Left lung (tissue), 10 donors: ENCODE data around the gene TMEM203. TPM values are rescaled to one million over a fixed set of nuclear protein-coding genes. Genes with fewer than 3 reads are reported as not detected.

Experiments
- ATAC-seq: fragments of 200-7000 bp; cut with Tn5 transposase; one replicate; pipeline ENCODE4 v1.9.1; 2020; ENCODE audit warnings: moderate library complexity
- DNase-seq, 4 donors: peaks; one replicate each; pipeline ENCODE4 v3.0.0-alpha.2; 2013 to 2020
- H3K27ac ChIP-seq, 2 donors: fragments of 200-600 bp; sonication (generic) in 1 of 2; one replicate each; pipeline versions ENCODE4 v1.5.0 to v1.8.0; 2020 to 2021
- H3K27me3 ChIP-seq, 2 donors: fragments of 200-600 bp; sonication (generic) in 1 of 2; one replicate each; pipeline versions ENCODE4 v1.5.0 to v1.8.0; 2020 to 2021
- H3K36me3 ChIP-seq, 2 donors: fragments of 200-600 bp; sonication (generic) in 1 of 2; one replicate each; pipeline versions ENCODE4 v1.5.0 to v1.8.0; 2020 to 2021
- H3K4me1 ChIP-seq, 2 donors: fragments of 200-600 bp; one replicate each; pipeline ENCODE4 v1.8.0; 2021
- H3K4me3 ChIP-seq, 2 donors: fragments of 200-600 bp; sonication (generic) in 1 of 2; one replicate each; pipeline versions ENCODE4 v1.5.0 to v1.8.0; 2020 to 2021; ENCODE audit warnings: mild to moderate bottlenecking in 1 of 2
- H3K9me3 ChIP-seq, 2 donors: fragments of 200-600 bp; sonication (generic) in 1 of 2; one replicate each; pipeline versions ENCODE4 v1.5.0 to v1.8.0; 2020 to 2021
- CTCF ChIP-seq, 2 donors: fragments of 200-600 bp; sonication (generic) in 1 of 2; IDR thresholded peaks; one replicate each; pipeline versions ENCODE4 v1.5.0 to v1.8.0; 2021; ENCODE audit warnings: antibody characterized with exemption in 2 of 2
- intact Hi-C, 2 donors: fragments of 100-400 bp; cut with DNase I; formaldehyde crosslinking; loops; one replicate each; pipeline versions ENCODE4 v1.11.2 to v1.14.2; 2022
- polyA plus RNA-seq, 6 donors: library from polyadenylated mRNA; unstranded; fragments of 120-200 nt; gene quantifications; one replicate each; pipeline ENCODE4 v1.2.1, GENCODE V29; 2013; ENCODE audit not compliant: insufficient read length in 6 of 6
- total RNA-seq, 2 donors: library from RNA; stranded (reverse); fragmentation: NEBNext Ultra II Directional; extraction: Animal tissue kit (Norgen Biotek cat#: 25700); gene quantifications; one replicate each; pipeline ENCODE4 v1.2.1, GENCODE V29; 2021
- donor health status: DM: no; HTN: yes; CAD: no.
- donor health status: DM: no; HTN: no; CAD: no.

The TMEM203 gene
- total and polyA plus RNA-seq, 8 donors = 30.4 to 37.8 (median 31.8) TPM

GRCh38 chr9:137182836-137183235 lies 22.6 kb downstream of the TMEM203 start:
- H3K4me1 ChIP-seq = peaks cover 12 to 27% of the 10 kb centered on the region in 2 donors
- no peak overlapping the region for H3K4me3 ChIP-seq
- TF ChIP-seq CTCF (IDR thresholded peaks at IDR 0.05) = no peak
- H3K27me3 ChIP-seq = no peaks in the 10 kb centered on the region
- H3K27ac ChIP-seq = no peak overlapping the region
- no peak for ATAC-seq
- no peaks in the 10 kb centered on the region for H3K9me3 ChIP-seq
- no peak for DNase-seq
- intact Hi-C loops = no loop called here
- H3K36me3 ChIP-seq = peaks cover 0 to 87% of the 10 kb centered on the region in 2 donors

DNA sequence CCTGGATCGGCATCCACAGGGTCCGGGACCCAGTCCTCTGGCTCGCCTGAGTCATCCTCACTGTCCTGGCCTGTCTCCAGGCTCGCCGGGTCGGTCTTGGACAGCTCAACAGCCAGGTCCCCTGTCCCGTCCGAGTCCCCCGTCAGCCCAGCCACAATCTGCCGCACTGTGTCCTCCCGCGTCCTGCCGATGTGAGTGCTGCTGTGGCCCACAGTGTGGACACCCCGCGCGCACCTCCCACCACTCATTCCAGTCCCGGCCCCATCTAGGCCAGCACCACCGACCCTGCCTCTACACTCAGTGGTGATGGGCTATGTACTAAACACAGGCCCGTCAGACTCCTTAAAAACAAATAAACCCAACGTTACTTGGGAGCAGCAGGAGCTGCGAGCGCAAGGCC lies 23.8 kb downstream of the TMEM203 start:
- DNase-seq = no peak
- ATAC-seq = no peak
- no peak overlapping the region for H3K27ac ChIP-seq
- no peaks in the 10 kb centered on the region for H3K9me3 ChIP-seq
- H3K36me3 ChIP-seq = peaks cover 0 to 92% of the 10 kb centered on the region in 2 donors
- peaks cover under 1 to 16% of the 10 kb centered on the region in 2 donors for H3K4me1 ChIP-seq
- H3K4me3 ChIP-seq = no peak overlapping the region
- no peak for TF ChIP-seq CTCF (IDR thresholded peaks at IDR 0.05)
- intact Hi-C loops = no loop called here
- no peaks in the 10 kb centered on the region for H3K27me3 ChIP-seq

DNA sequence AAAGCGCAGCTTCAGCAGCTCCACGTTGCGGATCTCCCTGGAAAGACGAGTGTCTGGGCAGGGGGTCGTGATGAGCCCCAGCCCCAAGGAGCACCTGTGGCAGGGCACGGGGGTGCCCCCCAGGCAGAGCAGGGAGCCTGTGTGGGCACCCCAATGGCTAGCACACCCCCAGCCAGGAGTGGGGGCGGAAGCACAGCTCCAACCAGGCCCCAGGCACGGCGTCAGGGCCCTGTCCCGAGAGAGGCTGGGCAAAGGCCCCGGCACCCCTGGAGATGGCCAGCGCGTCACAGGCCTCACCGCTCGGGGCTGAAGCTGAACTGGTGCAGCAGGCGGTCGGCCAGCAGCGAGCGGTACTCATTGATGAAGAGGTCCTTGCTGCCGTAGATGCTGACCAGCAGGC lies 25.0 kb downstream of the TMEM203 start:
- Histone ChIP-seq H3K4me1 (peaks cover 0 to 6% of the 10 kb centered on the region in 2 donors), H3K4me3 (no peak overlapping the region), H3K27ac (no peak overlapping the region), H3K36me3 (peaks cover 0 to 84% of the 10 kb centered on the region in 2 donors), H3K9me3 (no peaks in the 10 kb centered on the region), H3K27me3 (peaks cover 0 to 6% of the 10 kb centered on the region in 2 donors)
- ATAC-seq (no peak), DNase-seq (no peak)
- TF ChIP-seq CTCF (IDR thresholded peaks at IDR 0.05) = no peak
- intact Hi-C loops = no loop called here

DNA sequence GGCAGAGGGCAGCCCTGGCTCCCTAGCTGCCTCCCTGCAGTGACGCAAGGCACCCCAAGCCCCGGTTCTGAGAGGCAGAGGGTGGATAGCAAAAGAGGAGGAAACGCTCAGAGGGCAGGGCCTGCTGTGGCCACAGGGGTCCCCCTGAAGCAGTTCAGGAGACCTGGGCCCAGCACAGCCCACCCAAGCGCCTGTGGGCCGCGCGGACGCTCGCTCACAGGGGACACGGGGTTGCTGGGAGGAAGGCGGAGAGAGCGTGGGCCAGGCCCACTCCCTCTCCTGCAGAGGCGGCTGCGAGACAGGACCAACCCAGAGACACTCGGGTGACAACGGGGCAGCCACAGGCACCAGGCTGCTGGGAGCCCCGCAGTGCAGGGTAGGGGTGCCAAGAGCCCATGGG lies 25.7 kb downstream of the TMEM203 start:
- Histone ChIP-seq H3K9me3 (no peaks in the 10 kb centered on the region), H3K4me1 (peaks cover 0 to 6% of the 10 kb centered on the region in 2 donors), H3K36me3 (peaks cover 0 to 76% of the 10 kb centered on the region in 2 donors), H3K4me3 (no peak overlapping the region), H3K27ac (no peak overlapping the region), H3K27me3 (peaks cover 0 to 13% of the 10 kb centered on the region in 2 donors)
- no peak for ATAC-seq
- no peak for DNase-seq
- intact Hi-C loops = no loop called here
- no peak for TF ChIP-seq CTCF (IDR thresholded peaks at IDR 0.05)

DNA sequence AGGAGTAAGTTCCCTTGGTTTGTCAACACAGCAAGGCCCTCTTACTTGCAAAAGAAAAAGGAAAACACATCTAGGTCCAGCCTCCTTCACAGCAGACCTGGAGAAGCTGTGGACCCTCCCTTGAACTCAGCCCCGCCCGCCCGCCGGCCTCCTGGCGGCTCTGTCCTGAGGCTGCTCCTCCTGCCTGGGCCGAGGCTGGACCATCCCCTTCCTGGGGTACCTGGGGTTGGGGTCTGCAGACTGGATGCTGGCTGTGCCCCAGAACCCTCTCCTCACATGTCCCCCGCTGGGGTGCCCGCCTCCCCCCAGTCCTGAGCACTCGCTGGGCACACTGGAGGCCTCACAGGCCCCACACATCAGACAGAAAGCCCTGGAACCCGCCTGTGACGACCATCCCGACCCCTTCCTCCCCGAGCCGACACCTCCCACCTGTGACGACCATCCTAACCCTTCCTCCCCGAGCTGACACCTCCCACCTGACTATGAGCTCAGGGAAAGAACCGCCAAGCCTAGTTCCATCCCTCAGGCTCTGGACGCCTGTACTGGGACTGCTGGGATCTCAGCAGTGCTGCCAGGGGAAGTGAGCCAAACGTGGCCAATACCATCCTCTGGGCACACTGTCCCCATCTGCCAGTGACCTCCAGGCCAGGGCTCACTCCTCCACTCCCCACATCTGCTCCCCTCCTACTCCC lies 26.4 kb downstream of the TMEM203 start:
- Histone ChIP-seq H3K27me3 (peaks cover 0 to 20% of the 10 kb centered on the region in 2 donors), H3K4me3 (no peak overlapping the region), H3K36me3 (peaks cover 0 to 74% of the 10 kb centered on the region in 2 donors), H3K9me3 (no peaks in the 10 kb centered on the region), H3K4me1 (peaks cover 0 to 6% of the 10 kb centered on the region in 2 donors), H3K27ac (no peak overlapping the region)
- intact Hi-C loops = no loop called here
- ATAC-seq (no peak), DNase-seq (no peak)
- no peak for TF ChIP-seq CTCF (IDR thresholded peaks at IDR 0.05)
